B cell (primary cell): ENCODE data around the gene SWSAP1.

ENCODE experiments used
- EZH2 ChIP-seq: IDR thresholded peaks from 2 replicates; pipeline ENCODE4 v1.6.1; 2012; ENCODE audit warnings: borderline replicate concordance, low read depth, mild to moderate bottlenecking, moderate library complexity, low read length; ENCODE audit not compliant: insufficient read depth, poor library complexity, severe bottlenecking
- TF ChIP-seq, protein P1 (sequence below): fragments of 200-600 bp; IDR thresholded peaks from one replicate; pipeline ENCODE4 v1.8.0; 2022; ENCODE audit warnings: antibody characterized with exemption, mild to moderate bottlenecking

DNA sequence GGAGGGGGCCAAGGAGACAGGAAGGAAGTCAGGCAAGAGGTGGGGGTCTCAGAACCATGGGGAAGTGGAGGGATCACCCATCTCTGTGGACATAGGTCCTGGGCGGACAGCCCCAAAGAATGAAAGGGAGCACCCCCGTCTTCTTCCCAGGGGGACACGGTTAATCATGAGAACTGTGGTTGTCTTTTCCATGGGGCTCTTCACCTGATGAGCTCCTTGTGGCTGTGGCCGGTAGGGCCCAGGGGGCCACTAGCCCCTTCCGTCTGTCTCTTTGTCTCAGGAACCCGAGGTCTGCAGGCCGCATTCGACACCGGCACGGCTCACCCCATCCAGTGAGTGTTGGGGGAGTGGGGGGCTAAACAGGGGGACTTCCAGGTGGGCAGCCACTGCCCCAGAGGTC lies 10.6 kb upstream of the SWSAP1 start:
- TF ChIP-seq, protein P1, sequence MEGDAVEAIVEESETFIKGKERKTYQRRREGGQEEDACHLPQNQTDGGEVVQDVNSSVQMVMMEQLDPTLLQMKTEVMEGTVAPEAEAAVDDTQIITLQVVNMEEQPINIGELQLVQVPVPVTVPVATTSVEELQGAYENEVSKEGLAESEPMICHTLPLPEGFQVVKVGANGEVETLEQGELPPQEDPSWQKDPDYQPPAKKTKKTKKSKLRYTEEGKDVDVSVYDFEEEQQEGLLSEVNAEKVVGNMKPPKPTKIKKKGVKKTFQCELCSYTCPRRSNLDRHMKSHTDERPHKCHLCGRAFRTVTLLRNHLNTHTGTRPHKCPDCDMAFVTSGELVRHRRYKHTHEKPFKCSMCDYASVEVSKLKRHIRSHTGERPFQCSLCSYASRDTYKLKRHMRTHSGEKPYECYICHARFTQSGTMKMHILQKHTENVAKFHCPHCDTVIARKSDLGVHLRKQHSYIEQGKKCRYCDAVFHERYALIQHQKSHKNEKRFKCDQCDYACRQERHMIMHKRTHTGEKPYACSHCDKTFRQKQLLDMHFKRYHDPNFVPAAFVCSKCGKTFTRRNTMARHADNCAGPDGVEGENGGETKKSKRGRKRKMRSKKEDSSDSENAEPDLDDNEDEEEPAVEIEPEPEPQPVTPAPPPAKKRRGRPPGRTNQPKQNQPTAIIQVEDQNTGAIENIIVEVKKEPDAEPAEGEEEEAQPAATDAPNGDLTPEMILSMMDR = no peak
- TF ChIP-seq EZH2 = no peak
